ENCODE results near the gene CIDEB.

The CIDEB gene

DNA sequence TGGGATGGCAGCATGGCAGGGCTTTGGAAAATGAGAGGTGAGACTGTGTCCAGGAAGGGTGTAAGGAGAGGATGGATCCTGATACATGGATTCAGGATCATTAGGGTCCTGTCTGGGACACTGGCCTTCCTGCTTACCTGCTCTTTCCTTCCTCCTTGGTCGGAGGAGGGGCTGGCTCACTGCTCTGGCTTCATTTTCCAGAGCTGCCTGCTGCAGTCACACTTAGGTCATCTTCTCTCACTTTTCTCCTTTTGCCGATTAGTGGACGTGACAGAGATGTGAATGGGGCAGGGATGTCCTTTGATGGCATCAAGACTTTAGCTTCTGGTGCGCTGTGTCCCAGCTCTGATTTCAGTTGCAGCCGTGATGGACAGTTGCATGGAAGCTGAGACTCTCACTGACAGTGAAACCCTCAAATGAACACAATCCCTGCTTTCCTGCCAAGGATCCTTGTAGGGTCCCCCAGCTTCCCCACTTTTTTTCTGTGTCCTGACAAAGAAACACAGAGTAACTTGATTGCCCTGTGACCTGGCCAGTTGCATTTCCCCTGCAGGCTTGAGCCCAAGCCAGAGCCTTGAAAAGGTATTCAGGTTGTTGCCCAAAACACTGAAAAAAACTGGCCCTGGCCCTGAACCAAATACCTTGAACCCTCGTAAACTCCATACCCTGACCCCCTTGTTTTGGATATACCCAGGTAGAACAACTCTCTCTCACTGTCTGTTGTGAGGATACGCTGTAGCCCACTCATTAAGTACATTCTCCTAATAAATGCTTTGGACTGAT lies 756 bp upstream of the CIDEB start:
- Histone ChIP-seq H4K20me1 (ENCODE audit: low read depth, low read length) (no peaks in the 10 kb centered on the region), H3K4me3 (ENCODE audit: insufficient read depth, low read length, poor library complexity, severe bottlenecking) (no peak overlapping the region), H3K27ac (ENCODE audit: low read depth, low read length) (no peak overlapping the region), H3K9me3 (ENCODE audit: insufficient read depth, low read length) (no peaks in the 10 kb centered on the region), H2AFZ (ENCODE audit: low read depth, low read length, severe bottlenecking) (no peak overlapping the region), H3K36me3 (ENCODE audit: low read length) (no peaks in the 10 kb centered on the region), H3K79me2 (ENCODE audit: insufficient read depth, low read length) (no peaks in the 10 kb centered on the region), H3F3A (ENCODE audit: insufficient read depth) (no peaks in the 10 kb centered on the region), H3K9me2 (replicated peaks; ENCODE audit: insufficient read depth, low read length) (no peaks in the 10 kb centered on the region), H3K9ac (ENCODE audit: low read length) (no peak overlapping the region), H3K4me2 (ENCODE audit: low read depth, low read length, poor library complexity, severe bottlenecking) (no peak overlapping the region), H3K27me3 (ENCODE audit: low read length) (no peaks in the 10 kb centered on the region)
- TF ChIP-seq, protein P1, sequence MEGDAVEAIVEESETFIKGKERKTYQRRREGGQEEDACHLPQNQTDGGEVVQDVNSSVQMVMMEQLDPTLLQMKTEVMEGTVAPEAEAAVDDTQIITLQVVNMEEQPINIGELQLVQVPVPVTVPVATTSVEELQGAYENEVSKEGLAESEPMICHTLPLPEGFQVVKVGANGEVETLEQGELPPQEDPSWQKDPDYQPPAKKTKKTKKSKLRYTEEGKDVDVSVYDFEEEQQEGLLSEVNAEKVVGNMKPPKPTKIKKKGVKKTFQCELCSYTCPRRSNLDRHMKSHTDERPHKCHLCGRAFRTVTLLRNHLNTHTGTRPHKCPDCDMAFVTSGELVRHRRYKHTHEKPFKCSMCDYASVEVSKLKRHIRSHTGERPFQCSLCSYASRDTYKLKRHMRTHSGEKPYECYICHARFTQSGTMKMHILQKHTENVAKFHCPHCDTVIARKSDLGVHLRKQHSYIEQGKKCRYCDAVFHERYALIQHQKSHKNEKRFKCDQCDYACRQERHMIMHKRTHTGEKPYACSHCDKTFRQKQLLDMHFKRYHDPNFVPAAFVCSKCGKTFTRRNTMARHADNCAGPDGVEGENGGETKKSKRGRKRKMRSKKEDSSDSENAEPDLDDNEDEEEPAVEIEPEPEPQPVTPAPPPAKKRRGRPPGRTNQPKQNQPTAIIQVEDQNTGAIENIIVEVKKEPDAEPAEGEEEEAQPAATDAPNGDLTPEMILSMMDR (IDR thresholded peaks at IDR 0.05; ENCODE audit: insufficient read depth, low read length, poor library complexity, severe bottlenecking), result no peak
- no peak for TF ChIP-seq EZH2phosphoT487 (conservative IDR thresholded peaks at IDR 0.05; ENCODE audit: low read length)

DNA sequence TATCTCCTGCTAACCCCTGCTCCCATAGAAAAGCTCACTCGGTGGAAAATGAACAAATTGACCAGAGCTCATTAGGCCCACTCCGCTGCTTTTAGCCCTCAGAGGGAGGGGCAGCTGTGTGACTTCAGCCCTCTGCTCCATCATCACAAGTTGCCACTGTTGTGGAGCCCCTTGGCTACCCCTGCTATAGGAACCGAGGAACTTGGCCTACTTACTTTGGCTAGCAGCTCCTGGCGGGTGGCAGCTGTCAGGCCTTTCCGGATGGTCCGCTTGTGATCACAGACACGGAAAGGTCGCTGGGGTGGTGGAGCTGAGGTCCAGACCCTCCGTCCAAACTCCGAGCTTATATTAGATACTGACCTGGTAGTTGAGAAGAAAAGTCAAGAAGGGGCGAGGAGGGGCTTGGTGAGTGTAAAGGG lies 612 bp downstream of the CIDEB start:
- no peak for TF ChIP-seq EZH2phosphoT487 (conservative IDR thresholded peaks at IDR 0.05; ENCODE audit: low read length)
- TF ChIP-seq, protein P1 (IDR thresholded peaks at IDR 0.05; ENCODE audit: insufficient read depth, low read length, poor library complexity, severe bottlenecking), result no peak
- no peak overlapping the region for H3K4me3 ChIP-seq (ENCODE audit: insufficient read depth, low read length, poor library complexity, severe bottlenecking)
- H2AFZ ChIP-seq (ENCODE audit: low read depth, low read length, severe bottlenecking), result no peak overlapping the region
- no peaks in the 10 kb centered on the region for H3K27me3 ChIP-seq (ENCODE audit: low read length)
- H3K79me2 ChIP-seq (ENCODE audit: insufficient read depth, low read length), result no peaks in the 10 kb centered on the region
- H4K20me1 ChIP-seq (ENCODE audit: low read depth, low read length), result no peaks in the 10 kb centered on the region
- H3K4me2 ChIP-seq (ENCODE audit: low read depth, low read length, poor library complexity, severe bottlenecking), result no peak overlapping the region
- H3F3A ChIP-seq (ENCODE audit: insufficient read depth), result no peaks in the 10 kb centered on the region
- no peak overlapping the region for H3K9ac ChIP-seq (ENCODE audit: low read length)
- H3K36me3 ChIP-seq (ENCODE audit: low read length), result no peaks in the 10 kb centered on the region
- no peaks in the 10 kb centered on the region for H3K9me2 ChIP-seq (replicated peaks; ENCODE audit: insufficient read depth, low read length)
- no peak overlapping the region for H3K27ac ChIP-seq (ENCODE audit: low read depth, low read length)
- no peaks in the 10 kb centered on the region for H3K9me3 ChIP-seq (ENCODE audit: insufficient read depth, low read length)

DNA sequence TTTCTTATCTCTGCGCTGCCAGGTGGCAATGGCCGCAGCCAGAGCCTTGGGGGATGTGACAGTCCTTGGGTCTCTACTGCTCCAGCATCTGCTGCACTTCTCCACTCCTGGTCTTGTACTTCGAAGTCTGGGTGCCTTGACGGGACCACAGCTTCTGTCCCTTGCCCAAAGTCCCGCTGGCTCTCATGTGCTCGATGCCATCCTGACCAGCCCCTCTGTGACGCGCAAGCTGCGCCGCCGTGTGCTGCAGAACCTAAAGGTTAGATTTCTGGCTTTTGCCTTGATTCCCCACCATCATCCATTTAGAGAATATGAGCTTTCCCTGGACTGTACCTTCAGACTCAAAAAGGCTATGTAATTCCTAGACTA lies 3.8 kb downstream of the CIDEB start:
- H4K20me1 ChIP-seq (ENCODE audit: low read depth, low read length), result no peaks in the 10 kb centered on the region

More for the DNA sequence above, 3.8 kb downstream of the CIDEB start:
- Histone ChIP-seq H3K9ac (ENCODE audit: low read length) (no peak overlapping the region), H3K9me2 (replicated peaks; ENCODE audit: insufficient read depth, low read length) (no peaks in the 10 kb centered on the region), H3K27ac (ENCODE audit: low read depth, low read length) (no peak overlapping the region), H3K79me2 (ENCODE audit: insufficient read depth, low read length) (peaks cover 14% of the 10 kb centered on the region), H2AFZ (ENCODE audit: low read depth, low read length, severe bottlenecking) (no peak overlapping the region), H3F3A (ENCODE audit: insufficient read depth) (no peaks in the 10 kb centered on the region), H3K4me3 (ENCODE audit: insufficient read depth, low read length, poor library complexity, severe bottlenecking) (no peak overlapping the region), H3K36me3 (ENCODE audit: low read length) (no peaks in the 10 kb centered on the region), H3K9me3 (ENCODE audit: insufficient read depth, low read length) (no peaks in the 10 kb centered on the region), H3K27me3 (ENCODE audit: low read length) (no peaks in the 10 kb centered on the region), H3K4me2 (ENCODE audit: low read depth, low read length, poor library complexity, severe bottlenecking) (no peak overlapping the region)
- TF ChIP-seq EZH2phosphoT487 (conservative IDR thresholded peaks at IDR 0.05; ENCODE audit: low read length), result no peak
- TF ChIP-seq, protein P1 (IDR thresholded peaks at IDR 0.05; ENCODE audit: insufficient read depth, low read length, poor library complexity, severe bottlenecking), result no peak
